Limb (tissue), 2 donors: ENCODE results near the gene PTGER4.

ENCODE experiments used
- DNase-seq, 2 donors: peaks; one replicate each; pipeline ENCODE4 v3.0.0-alpha.2; 2016; ENCODE audit errors: extremely low spot score in 2 of 2

PTGER4 gene

GRCh38 chr5:40669606-40670390, 9.9 kb upstream of the PTGER4 start:
- no peak for DNase-seq

GRCh38 chr5:40672425-40672824, 7.3 kb upstream of the PTGER4 start:
- no peak for DNase-seq

GRCh38 chr5:40674661-40675235, 5.0 kb upstream of the PTGER4 start:
- no peak for DNase-seq

- no peak for DNase-seq
Observed at GRCh38 chr5:40675396-40676133, 4.2 kb upstream of the PTGER4 start.

GRCh38 chr5:40676613-40677343, 2.9 kb upstream of the PTGER4 start:
- DNase-seq, result no peak

GRCh38 chr5:40677456-40677855, 2.3 kb upstream of the PTGER4 start:
- DNase-seq, result no peak

- no peak for DNase-seq
Observed at GRCh38 chr5:40678026-40678425, 1.7 kb upstream of the PTGER4 start.

- no peak for DNase-seq
Observed at GRCh38 chr5:40678460-40679147, 1.1 kb upstream of the PTGER4 start.

- DNase-seq, result peak; percentile 90 to 91
Observed at GRCh38 chr5:40679148-40679912, 385 bp upstream of the PTGER4 start.

GRCh38 chr5:40680741-40681362, 1.1 kb downstream of the PTGER4 start:
- peak in 1 of 2 donors; percentile 47 for DNase-seq

- DNase-seq, result peak in 1 of 2 donors; percentile 50
Observed at GRCh38 chr5:40681363-40682153, 1.8 kb downstream of the PTGER4 start.

- no peak for DNase-seq
Observed at GRCh38 chr5:40682154-40683017, 2.7 kb downstream of the PTGER4 start.

GRCh38 chr5:40683305-40683704, 3.6 kb downstream of the PTGER4 start:
- DNase-seq, result no peak

GRCh38 chr5:40685193-40685592, 5.5 kb downstream of the PTGER4 start:
- no peak for DNase-seq

- no peak for DNase-seq
Observed at GRCh38 chr5:40685976-40686486, 6.3 kb downstream of the PTGER4 start.

- no peak for DNase-seq
Observed at GRCh38 chr5:40687321-40687720, 7.6 kb downstream of the PTGER4 start.

GRCh38 chr5:40688127-40688761, 8.5 kb downstream of the PTGER4 start:
- DNase-seq, result peak; percentile 89 to 90
